ENCODE data around the gene OR2AE1. TPM values are rescaled to one million over a fixed set of nuclear protein-coding genes. Genes with fewer than 3 reads are reported as not detected.

OR2AE1 gene
- total and polyA plus RNA-seq, 2 of the 4 experiments (the other 2 are of a cell fraction), result 0.17 to 0.18 TPM

GRCh38 chr7:99899830-99900519, 23.1 kb upstream of the OR2AE1 start:
- ATAC-seq (ENCODE audit: low read depth), result no peak
- Histone ChIP-seq H4K8ac (ENCODE audit: low read depth in 2 of 2, low read length in 2 of 2) (no peak overlapping the region), H3K4ac (ENCODE audit: low read depth, low read length) (no peak overlapping the region), H3K4me3 (ENCODE audit: insufficient read depth, low read depth, low read length) (no peak overlapping the region), H4K5ac (ENCODE audit: low read depth, low read length) (no peak overlapping the region), H3K4me1 (ENCODE audit: control insufficient read depth, insufficient read depth, low read length) (no peaks in the 10 kb centered on the region), H3K14ac (replicated peaks; ENCODE audit: low read depth, low read length) (no peak overlapping the region), H3K27me3 (ENCODE audit: control insufficient read depth, insufficient read depth, low read length) (no peaks in the 10 kb centered on the region), H3K18ac (ENCODE audit: low read depth, low read length) (no peak overlapping the region), H2BK15ac (ENCODE audit: low read depth, low read length) (no peak overlapping the region), H3K9ac (ENCODE audit: low read depth, low read length) (no peak overlapping the region), H2BK120ac (ENCODE audit: low read depth, low read length) (no peak overlapping the region), H3K9me1 (ENCODE audit: insufficient read depth, low read length) (peaks cover 3% of the 10 kb centered on the region), H3K9me3 (ENCODE audit: control insufficient read depth, insufficient read depth, low read length) (no peaks in the 10 kb centered on the region), H4K20me1 (ENCODE audit: insufficient read depth, low read length) (no peaks in the 10 kb centered on the region), H2AK9ac (replicated peaks; ENCODE audit: low read depth, low read length, poor library complexity) (no peak overlapping the region), H2AFZ (replicated peaks; ENCODE audit: low read length, poor library complexity) (no peak overlapping the region), H3K36me3 (ENCODE audit: control insufficient read depth, insufficient read depth, low read length) (peaks cover 38% of the 10 kb centered on the region), H3K27ac (ENCODE audit: insufficient read depth, low read length) (no peak overlapping the region), H3K23ac (ENCODE audit: low read depth, low read length) (no peak overlapping the region), H3K56ac (ENCODE audit: extremely low read depth, insufficient read depth, low read length) (no peak overlapping the region), H3K4me2 (ENCODE audit: low read depth, low read length) (no peak overlapping the region), H2BK20ac (ENCODE audit: low read depth, low read length) (no peak overlapping the region), H2BK5ac (ENCODE audit: low read depth, low read length, poor library complexity, severe bottlenecking) (no peak overlapping the region), H4K91ac (ENCODE audit: insufficient read depth, low read depth, low read length) (no peak overlapping the region), H3K79me1 (ENCODE audit: low read depth in 1 of 2, low read length in 2 of 2) (peaks cover 0 to 9% of the 10 kb centered on the region in 2 experiments; a peak in 2 of 4 replicates), H2AK5ac (ENCODE audit: low read depth, low read length) (no peak overlapping the region)
- in situ Hi-C loops (cut with MboI; ENCODE audit: low sequenced_read_pairs), result no loop called here
- TF ChIP-seq, protein P1, sequence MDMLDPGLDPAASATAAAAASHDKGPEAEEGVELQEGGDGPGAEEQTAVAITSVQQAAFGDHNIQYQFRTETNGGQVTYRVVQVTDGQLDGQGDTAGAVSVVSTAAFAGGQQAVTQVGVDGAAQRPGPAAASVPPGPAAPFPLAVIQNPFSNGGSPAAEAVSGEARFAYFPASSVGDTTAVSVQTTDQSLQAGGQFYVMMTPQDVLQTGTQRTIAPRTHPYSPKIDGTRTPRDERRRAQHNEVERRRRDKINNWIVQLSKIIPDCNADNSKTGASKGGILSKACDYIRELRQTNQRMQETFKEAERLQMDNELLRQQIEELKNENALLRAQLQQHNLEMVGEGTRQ (IDR thresholded peaks at IDR 0.05; ENCODE audit: low read depth, low read length), result no peak
- TF ChIP-seq MAZ (IDR thresholded peaks at IDR 0.05; ENCODE audit: borderline replicate concordance, low read depth, low read length) (no peak), CHD1 (IDR thresholded peaks at IDR 0.05; ENCODE audit: low read depth, low read length) (no peak), RAD21 (IDR thresholded peaks at IDR 0.05; ENCODE audit: low read length) (no peak), FOS (IDR thresholded peaks at IDR 0.05; ENCODE audit: low read depth, low read length) (no peak), RFX5 (IDR thresholded peaks at IDR 0.05; ENCODE audit: low read depth, low read length) (no peak), ELK1 (IDR thresholded peaks at IDR 0.05; ENCODE audit: borderline replicate concordance, low read depth, low read length) (no peak)
- TF ChIP-seq, protein P2, sequence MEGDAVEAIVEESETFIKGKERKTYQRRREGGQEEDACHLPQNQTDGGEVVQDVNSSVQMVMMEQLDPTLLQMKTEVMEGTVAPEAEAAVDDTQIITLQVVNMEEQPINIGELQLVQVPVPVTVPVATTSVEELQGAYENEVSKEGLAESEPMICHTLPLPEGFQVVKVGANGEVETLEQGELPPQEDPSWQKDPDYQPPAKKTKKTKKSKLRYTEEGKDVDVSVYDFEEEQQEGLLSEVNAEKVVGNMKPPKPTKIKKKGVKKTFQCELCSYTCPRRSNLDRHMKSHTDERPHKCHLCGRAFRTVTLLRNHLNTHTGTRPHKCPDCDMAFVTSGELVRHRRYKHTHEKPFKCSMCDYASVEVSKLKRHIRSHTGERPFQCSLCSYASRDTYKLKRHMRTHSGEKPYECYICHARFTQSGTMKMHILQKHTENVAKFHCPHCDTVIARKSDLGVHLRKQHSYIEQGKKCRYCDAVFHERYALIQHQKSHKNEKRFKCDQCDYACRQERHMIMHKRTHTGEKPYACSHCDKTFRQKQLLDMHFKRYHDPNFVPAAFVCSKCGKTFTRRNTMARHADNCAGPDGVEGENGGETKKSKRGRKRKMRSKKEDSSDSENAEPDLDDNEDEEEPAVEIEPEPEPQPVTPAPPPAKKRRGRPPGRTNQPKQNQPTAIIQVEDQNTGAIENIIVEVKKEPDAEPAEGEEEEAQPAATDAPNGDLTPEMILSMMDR (conservative IDR thresholded peaks at IDR 0.05; ENCODE audit: low read depth, low read length), result no peak
- BruUV-seq (replicated peaks), result no TSS peak
- no peak for DNase-seq
- intact Hi-C loops (cut with micrococcal nuclease), result loop anchor here (10.0 kb wide), 1 partner anchor 265 kb away; no protein-coding TSS in a partner anchor
- ChIA-PET POLR2A (ENCODE audit: unreplicated experiment) (no interaction called here), CTCF (no interaction called here)
- dilution Hi-C loops (cut with HindIII; ENCODE audit: low sequenced_read_pairs, unreplicated experiment), result no loop called here
- WGBS, 2 experiments (ENCODE audit: extremely low coverage in 2 of 2, insufficient read length in 1 of 2), result no CpG with 5 or more reads among the region's 6 CpGs
